ENCODE measurements around the gene CDC42SE1.

The CDC42SE1 gene

DNA sequence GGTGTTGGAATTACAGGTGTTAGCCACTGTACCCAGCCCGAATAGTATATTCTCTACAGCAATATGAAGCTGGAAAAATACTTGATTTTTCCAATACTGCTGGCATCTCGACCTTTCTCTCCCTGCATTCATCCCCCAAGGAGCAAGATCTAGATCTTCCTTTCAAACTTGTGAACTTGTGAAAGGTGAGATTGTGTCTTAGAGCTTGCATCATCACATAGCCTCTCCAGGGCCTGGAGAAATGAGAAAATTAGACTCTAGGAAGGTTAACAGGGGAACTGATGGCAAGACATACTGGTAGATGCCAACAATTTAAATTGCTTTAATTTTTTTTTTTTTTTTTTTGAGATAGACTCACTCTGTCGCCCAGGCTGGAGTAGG lies 49.1 kb downstream of the CDC42SE1 start:
- Histone ChIP-seq H3K4me1 (ENCODE audit: control insufficient read depth in 1 of 2, insufficient read depth in 1 of 2, low read depth in 1 of 2, low read length in 1 of 2) (peaks cover 29 to 37% of the 10 kb centered on the region in 2 experiments), H3K36me3 (peaks cover 4% of the 10 kb centered on the region), H3K27ac (no peak overlapping the region), H3K27me3 (no peaks in the 10 kb centered on the region), H3K9me3 (no peaks in the 10 kb centered on the region), H3K4me3 (ENCODE audit: low read depth in 1 of 2, low read length in 1 of 2) (no peak overlapping the region)
- no peak for TF ChIP-seq CTCF (IDR thresholded peaks at IDR 0.05)

GRCh38 chr1:151009674-151010345 lies 49.6 kb downstream of the CDC42SE1 start:
- H3K4me1 ChIP-seq (ENCODE audit: control insufficient read depth in 1 of 2, insufficient read depth in 1 of 2, low read depth in 1 of 2, low read length in 1 of 2): peaks cover 29 to 42% of the 10 kb centered on the region in 2 experiments

GRCh38 chr1:151009206-151009587 lies 50.2 kb downstream of the CDC42SE1 start:
- Histone ChIP-seq H3K4me3 (ENCODE audit: low read depth in 1 of 2, low read length in 1 of 2) (peak overlapping the region; percentile 90 to 99), H3K27ac (peak overlapping the region; percentile 96), H3K9me3 (no peaks in the 10 kb centered on the region), H3K27me3 (no peaks in the 10 kb centered on the region), H3K4me1 (ENCODE audit: control insufficient read depth in 1 of 2, insufficient read depth in 1 of 2, low read depth in 1 of 2, low read length in 1 of 2) (peaks cover 33 to 48% of the 10 kb centered on the region in 2 experiments), H3K36me3 (peaks cover 4% of the 10 kb centered on the region)
- no peak for TF ChIP-seq CTCF (IDR thresholded peaks at IDR 0.05)

More at GRCh38 chr1:151009674-151010345, 49.6 kb downstream of the CDC42SE1 start:
- H3K27me3 ChIP-seq: no peaks in the 10 kb centered on the region
- TF ChIP-seq CTCF (IDR thresholded peaks at IDR 0.05): no peak
- peaks cover 4% of the 10 kb centered on the region for H3K36me3 ChIP-seq
- no peak overlapping the region for H3K4me3 ChIP-seq (ENCODE audit: low read depth in 1 of 2, low read length in 1 of 2)
- H3K9me3 ChIP-seq: no peaks in the 10 kb centered on the region
- H3K27ac ChIP-seq: peak overlapping the region; percentile 96

- Histone ChIP-seq H3K4me3 (ENCODE audit: low read depth in 1 of 2, low read length in 1 of 2) (peak within 1 kb of the TSS; percentile 90 to 99), H3K27ac (peak within 1 kb of the TSS; percentile 96), H3K27me3 (no peaks in the 10 kb centered on the region), H3K4me1 (ENCODE audit: control insufficient read depth in 1 of 2, insufficient read depth in 1 of 2, low read depth in 1 of 2, low read length in 1 of 2) (peaks cover 40 to 54% of the 10 kb centered on the region in 2 experiments), H3K36me3 (peaks cover 4% of the 10 kb centered on the region), H3K9me3 (no peaks in the 10 kb centered on the region)
- TF ChIP-seq CTCF (IDR thresholded peaks at IDR 0.05): peak; percentile 54
Measured at GRCh38 chr1:151008244-151009205, 50.9 kb downstream of the CDC42SE1 start, which contains the start of gene PRUNE1. Gene PRUNE1 (plus strand): TSS chr1:151008449. CDS start chr1:151008633, 184 bp downstream.

- H3K27me3 ChIP-seq: no peaks in the 10 kb centered on the region
- H3K36me3 ChIP-seq: peaks cover 1% of the 10 kb centered on the region
- peak overlapping the region; percentile 90 to 99 for H3K4me3 ChIP-seq (ENCODE audit: low read depth in 1 of 2, low read length in 1 of 2)
- TF ChIP-seq CTCF (IDR thresholded peaks at IDR 0.05): no peak
- peaks cover 46 to 61% of the 10 kb centered on the region in 2 experiments for H3K4me1 ChIP-seq (ENCODE audit: control insufficient read depth in 1 of 2, insufficient read depth in 1 of 2, low read depth in 1 of 2, low read length in 1 of 2)
- peak overlapping the region; percentile 96 for H3K27ac ChIP-seq
- H3K9me3 ChIP-seq: no peaks in the 10 kb centered on the region
Measured at GRCh38 chr1:151007853-151008243, 51.6 kb downstream of the CDC42SE1 start.
